ENCODE results near the gene PTPRG.

GRCh38 chr3:61928776-61929314 lies 367.5 kb downstream of the PTPRG start:
- TF ChIP-seq POLR2A (IDR thresholded peaks at IDR 0.05): no peak
- no peak for TF ChIP-seq CTCF (IDR thresholded peaks at IDR 0.05)
